HEK293 (cell line): Measurements from ENCODE around the gene HOXD12.

Experiments used
- GLI2 ChIP-seq: fragments of 450-650 bp; formaldehyde crosslinking; IDR thresholded peaks from 2 replicates; pipeline ENCODE4; 2017; ENCODE audit warnings: missing biosample characterization, missing genetic modification characterization, low read depth, borderline replicate concordance
- KLF17 ChIP-seq: fragments of 450-650 bp; formaldehyde crosslinking; IDR thresholded peaks from 2 replicates; pipeline ENCODE4 v1.5.1; 2016; ENCODE audit warnings: missing biosample characterization, missing genetic modification characterization
- PBX3 ChIP-seq: sonication (generic); formaldehyde crosslinking; IDR thresholded peaks from 2 replicates; pipeline ENCODE4 v1.8.1; 2022; ENCODE audit warnings: mild to moderate bottlenecking, moderate library complexity, missing genetic modification reagents
- PRDM1 ChIP-seq: fragments of 450-650 bp; formaldehyde crosslinking; IDR thresholded peaks from 2 replicates; pipeline ENCODE4; 2016; ENCODE audit warnings: missing biosample characterization, missing genetic modification characterization
- PRDM2 ChIP-seq: fragments of 450-650 bp; formaldehyde crosslinking; IDR thresholded peaks from 2 replicates; pipeline ENCODE4 v1.5.1; 2016; ENCODE audit warnings: missing biosample characterization, missing genetic modification characterization, borderline replicate concordance
- SP7 ChIP-seq: fragments of 450-650 bp; formaldehyde crosslinking; IDR thresholded peaks from 2 replicates; pipeline ENCODE4 v1.5.1; 2016; ENCODE audit warnings: missing biosample characterization, missing genetic modification characterization
- WT1 ChIP-seq: fragments of 450-650 bp; formaldehyde crosslinking; IDR thresholded peaks from 2 replicates; pipeline ENCODE4 v1.5.1; 2016; ENCODE audit warnings: missing biosample characterization, missing genetic modification characterization
- ZBTB17 ChIP-seq: fragments of 450-650 bp; formaldehyde crosslinking; IDR thresholded peaks from 2 replicates; pipeline ENCODE4 v1.5.1; 2016; ENCODE audit warnings: missing biosample characterization, missing genetic modification characterization
- ZFP3 ChIP-seq: fragments of 450-650 bp; formaldehyde crosslinking; IDR thresholded peaks from 2 replicates; pipeline ENCODE4 v1.5.1; 2016; ENCODE audit warnings: low read depth, missing biosample characterization, missing genetic modification characterization
- ZFP69B ChIP-seq: fragments of 450-650 bp; formaldehyde crosslinking; IDR thresholded peaks from 2 replicates; pipeline ENCODE4 v1.5.1; 2016; ENCODE audit warnings: missing biosample characterization, missing genetic modification characterization
- ZNF112 ChIP-seq: fragments of 450-650 bp; formaldehyde crosslinking; IDR thresholded peaks from 2 replicates; pipeline ENCODE4 v1.5.0; 2017; ENCODE audit warnings: missing biosample characterization, missing genetic modification characterization
- ZNF114 ChIP-seq: fragments of 450-650 bp; formaldehyde crosslinking; IDR thresholded peaks from 2 replicates; pipeline ENCODE4 v1.5.0; 2017; ENCODE audit warnings: missing biosample characterization, missing genetic modification characterization
- ZNF155 ChIP-seq: fragments of 450-650 bp; formaldehyde crosslinking; IDR thresholded peaks from 2 replicates; pipeline ENCODE4 v1.5.1; 2016; ENCODE audit warnings: missing biosample characterization, missing genetic modification characterization
- ZNF266 ChIP-seq: fragments of 450-650 bp; formaldehyde crosslinking; IDR thresholded peaks from 2 replicates; pipeline ENCODE4 v1.5.1; 2016; ENCODE audit warnings: missing biosample characterization, missing genetic modification characterization, low read depth
- ZNF274 ChIP-seq, 2 experiments: fragments of 200-500 bp in 1 of 2; fragments of 450-650 bp in 1 of 2; sonication (Bioruptor generic) in 1 of 2; formaldehyde crosslinking in 1 of 2; IDR thresholded peaks; 2 replicates each; pipeline versions ENCODE4 v1.5.1 to v1.6.1; 2014 to 2016; ENCODE audit warnings: borderline replicate concordance in 1 of 2, inconsistent platforms in 1 of 2, low read length in 1 of 2, missing biosample characterization in 1 of 2, missing genetic modification characterization in 1 of 2
- ZNF280D ChIP-seq: fragments of 450-650 bp; formaldehyde crosslinking; IDR thresholded peaks from 2 replicates; pipeline ENCODE4 v1.5.1; 2016; ENCODE audit warnings: missing biosample characterization, missing genetic modification characterization
- ZNF529 ChIP-seq: fragments of 450-650 bp; formaldehyde crosslinking; IDR thresholded peaks from 2 replicates; pipeline ENCODE4 v1.5.1; 2017; ENCODE audit warnings: missing genetic modification characterization, missing biosample characterization; ENCODE audit not compliant: insufficient replicate concordance
- ZNF660 ChIP-seq: fragments of 450-650 bp; IDR thresholded peaks from 2 replicates; pipeline ENCODE4 v1.5.1; 2018; ENCODE audit warnings: missing biosample characterization, mild to moderate bottlenecking, missing genetic modification characterization
- ZNF670 ChIP-seq: fragments of 450-650 bp; formaldehyde crosslinking; IDR thresholded peaks from 2 replicates; pipeline ENCODE4 v1.5.1; 2016; ENCODE audit warnings: missing biosample characterization, missing genetic modification characterization, low read depth
- ZNF677 ChIP-seq: fragments of 450-650 bp; IDR thresholded peaks from 2 replicates; pipeline ENCODE4 v1.5.0; 2018; ENCODE audit warnings: missing biosample characterization, mild to moderate bottlenecking, missing genetic modification characterization, moderate library complexity
- ZNF76 ChIP-seq: fragments of 450-650 bp; formaldehyde crosslinking; IDR thresholded peaks from 2 replicates; pipeline ENCODE4; 2016; ENCODE audit warnings: low read depth, missing biosample characterization, missing genetic modification characterization, borderline replicate concordance
- ZSCAN4 ChIP-seq: fragments of 450-650 bp; formaldehyde crosslinking; IDR thresholded peaks from 2 replicates; pipeline ENCODE4 v1.5.1; 2017; ENCODE audit warnings: missing biosample characterization, missing genetic modification characterization
- ZXDB ChIP-seq: fragments of 450-650 bp; formaldehyde crosslinking; IDR thresholded peaks from 2 replicates; pipeline ENCODE4 v1.5.1; 2016; ENCODE audit warnings: missing biosample characterization, missing genetic modification characterization

The HOXD12 gene

GRCh38 chr2:176096243-176096985 is 3.2 kb upstream of the HOXD12 start (continued):
- TF ChIP-seq ZNF280D (tag by site-specific recombination) (no peak), ZNF266 (no peak), SP7 (tag by site-specific recombination) (0 out of 2 replicates have a peak, but pooled peaks have one; percentile 13), PRDM2 (tag by site-specific recombination) (no peak), ZFP3 (tag by site-specific recombination) (no peak), PBX3 (CRISPR knock-in tag) (no peak), ZBTB17 (tag by site-specific recombination) (peak; percentile 54), ZNF677 (tag by site-specific recombination) (no peak), ZNF112 (tag by site-specific recombination) (no peak), ZNF274 (IDR thresholded peaks at IDR 0.05; ENCODE audit: low read length) (no peak), ZNF274 (tag by site-specific recombination; IDR thresholded peaks at IDR 0.05; ENCODE audit: borderline replicate concordance) (no peak), ZXDB (tag by site-specific recombination) (no peak), ZNF76 (tag by site-specific recombination) (no peak), PRDM1 (tag by site-specific recombination) (peak; percentile 54), KLF17 (tag by site-specific recombination) (no peak), ZNF114 (no peak), WT1 (tag by site-specific recombination) (no peak), ZNF155 (tag by site-specific recombination) (no peak), ZNF660 (tag by site-specific recombination) (no peak), GLI2 (tag by site-specific recombination) (no peak), ZSCAN4 (tag by site-specific recombination) (no peak), ZFP69B (no peak), ZNF670 (no peak), ZNF529 (tag by site-specific recombination) (no peak)
